ENCODE data around the gene PDE11A.

PDE11A gene

DNA sequence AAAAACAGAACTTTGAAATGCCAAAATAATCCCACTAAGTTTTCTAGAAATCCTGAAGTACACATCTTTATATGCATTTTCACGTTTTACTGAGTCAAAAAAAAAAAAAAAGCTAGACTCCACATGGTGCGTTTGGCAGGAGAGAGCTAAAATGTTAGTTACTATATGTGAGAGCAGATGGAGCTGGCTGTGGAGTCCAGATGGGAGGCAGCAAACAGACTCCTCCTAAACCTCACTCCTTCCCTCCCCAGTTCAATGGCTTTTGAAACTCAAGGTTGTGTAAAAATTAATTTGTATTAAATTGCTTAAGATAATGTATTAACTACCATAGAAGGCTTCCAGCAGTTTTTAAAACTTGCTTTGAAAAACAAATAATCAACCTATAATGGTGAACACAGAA lies 431.2 kb downstream of the PDE11A start:
- no peak overlapping the region for H3K27ac ChIP-seq
- TF ChIP-seq, protein P1, sequence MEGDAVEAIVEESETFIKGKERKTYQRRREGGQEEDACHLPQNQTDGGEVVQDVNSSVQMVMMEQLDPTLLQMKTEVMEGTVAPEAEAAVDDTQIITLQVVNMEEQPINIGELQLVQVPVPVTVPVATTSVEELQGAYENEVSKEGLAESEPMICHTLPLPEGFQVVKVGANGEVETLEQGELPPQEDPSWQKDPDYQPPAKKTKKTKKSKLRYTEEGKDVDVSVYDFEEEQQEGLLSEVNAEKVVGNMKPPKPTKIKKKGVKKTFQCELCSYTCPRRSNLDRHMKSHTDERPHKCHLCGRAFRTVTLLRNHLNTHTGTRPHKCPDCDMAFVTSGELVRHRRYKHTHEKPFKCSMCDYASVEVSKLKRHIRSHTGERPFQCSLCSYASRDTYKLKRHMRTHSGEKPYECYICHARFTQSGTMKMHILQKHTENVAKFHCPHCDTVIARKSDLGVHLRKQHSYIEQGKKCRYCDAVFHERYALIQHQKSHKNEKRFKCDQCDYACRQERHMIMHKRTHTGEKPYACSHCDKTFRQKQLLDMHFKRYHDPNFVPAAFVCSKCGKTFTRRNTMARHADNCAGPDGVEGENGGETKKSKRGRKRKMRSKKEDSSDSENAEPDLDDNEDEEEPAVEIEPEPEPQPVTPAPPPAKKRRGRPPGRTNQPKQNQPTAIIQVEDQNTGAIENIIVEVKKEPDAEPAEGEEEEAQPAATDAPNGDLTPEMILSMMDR (IDR thresholded peaks at IDR 0.05) = no peak
- TF ChIP-seq ZFX (IDR thresholded peaks at IDR 0.05; ENCODE audit: borderline replicate concordance) = no peak

DNA sequence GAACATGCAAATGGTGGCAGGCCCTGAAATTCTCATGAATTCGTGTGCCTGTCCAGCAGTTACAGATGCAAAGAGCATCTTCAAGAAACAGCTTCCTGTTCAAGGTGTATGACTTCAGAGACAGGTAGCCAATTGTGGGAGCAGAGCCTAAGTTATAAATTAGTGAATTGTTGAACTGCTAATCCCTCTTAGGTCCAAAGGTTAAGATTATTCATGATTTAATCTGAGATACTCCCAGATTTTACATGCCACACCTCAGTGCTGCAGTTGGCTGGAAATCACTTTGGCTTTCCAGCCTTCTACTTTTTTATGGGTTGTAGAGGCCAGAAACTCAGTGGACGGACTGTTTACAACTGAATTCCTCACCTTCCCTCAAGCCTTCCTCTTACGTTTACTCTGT lies 432.2 kb downstream of the PDE11A start:
- TF ChIP-seq, protein P1 (IDR thresholded peaks at IDR 0.05) = no peak
- no peak for TF ChIP-seq ZFX (IDR thresholded peaks at IDR 0.05; ENCODE audit: borderline replicate concordance)

GRCh38 chr2:177639262-177639914 lies 433.2 kb downstream of the PDE11A start:
- no peak for TF ChIP-seq ZFX (IDR thresholded peaks at IDR 0.05; ENCODE audit: borderline replicate concordance)
- TF ChIP-seq, protein P1 (IDR thresholded peaks at IDR 0.05) = no peak
- H3K27ac ChIP-seq = no peak overlapping the region

More for the DNA sequence above, 432.2 kb downstream of the PDE11A start:
- H3K27ac ChIP-seq = no peak overlapping the region

DNA sequence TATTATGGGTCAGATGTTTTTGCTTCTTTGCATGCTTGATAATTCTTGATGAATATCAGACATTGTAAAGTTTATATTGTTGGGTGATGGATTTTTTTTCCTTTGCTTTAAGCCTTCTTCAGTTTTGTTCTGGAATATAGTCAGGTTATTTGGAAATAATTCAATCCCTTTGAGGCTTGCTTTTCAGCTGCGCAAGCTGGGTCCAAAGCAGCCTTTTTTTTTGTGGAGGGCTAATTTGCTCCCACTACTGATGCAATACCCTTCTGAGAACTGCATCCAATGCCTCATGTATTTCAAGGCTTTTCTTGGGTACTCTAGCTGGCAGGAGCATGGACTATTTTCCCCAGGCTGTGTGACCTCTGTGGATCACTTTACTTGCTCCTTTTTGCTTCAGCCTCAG lies 434.1 kb downstream of the PDE11A start:
- TF ChIP-seq ZFX (IDR thresholded peaks at IDR 0.05; ENCODE audit: borderline replicate concordance) = no peak
- TF ChIP-seq, protein P1 (IDR thresholded peaks at IDR 0.05) = no peak
- H3K27ac ChIP-seq = no peak overlapping the region

DNA sequence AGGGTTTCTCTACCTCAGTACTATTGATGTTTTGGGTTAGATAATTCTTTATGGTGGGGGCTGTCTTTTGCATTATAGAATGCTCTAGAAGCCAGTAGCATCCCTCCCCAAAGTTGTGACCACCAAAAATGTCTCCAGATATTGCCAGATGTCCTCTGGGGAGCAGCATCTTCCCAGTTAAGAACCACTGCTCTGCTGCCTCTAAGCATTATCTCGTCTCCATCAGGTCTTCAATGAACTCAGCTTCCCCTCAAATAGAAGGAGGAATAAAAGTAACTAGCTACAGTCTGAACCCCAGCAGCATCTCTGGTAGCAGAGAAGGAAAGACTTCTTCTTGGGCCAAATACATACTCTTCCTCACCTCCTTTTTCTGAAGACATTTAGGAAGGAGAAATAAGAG lies 435.9 kb downstream of the PDE11A start:
- TF ChIP-seq, protein P1 (IDR thresholded peaks at IDR 0.05) = no peak
- TF ChIP-seq ZFX (IDR thresholded peaks at IDR 0.05; ENCODE audit: borderline replicate concordance) = no peak
- H3K27ac ChIP-seq = no peak overlapping the region

DNA sequence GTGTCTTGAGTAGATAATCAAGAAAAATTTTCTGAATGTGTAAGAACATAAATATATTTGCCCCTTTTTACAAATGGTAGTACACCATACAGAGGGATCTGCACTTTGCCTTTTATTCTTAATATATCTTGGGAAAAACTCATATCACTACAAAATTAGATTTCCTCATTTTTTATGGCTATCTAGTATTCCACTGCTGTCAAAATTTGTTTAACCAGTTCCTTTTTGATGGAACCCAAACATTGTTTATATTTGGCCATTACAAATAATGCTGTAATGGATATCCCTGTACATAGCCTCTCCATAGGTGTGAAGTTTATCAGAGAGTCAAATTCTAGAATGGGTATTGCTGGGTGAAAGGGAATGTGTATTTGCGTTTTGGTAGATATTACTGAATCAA lies 436.9 kb downstream of the PDE11A start:
- no peak overlapping the region for H3K27ac ChIP-seq
- TF ChIP-seq, protein P1 (IDR thresholded peaks at IDR 0.05) = no peak
- TF ChIP-seq ZFX (IDR thresholded peaks at IDR 0.05; ENCODE audit: borderline replicate concordance) = no peak

- no peak for TF ChIP-seq ZFX (IDR thresholded peaks at IDR 0.05; ENCODE audit: borderline replicate concordance)
- TF ChIP-seq, protein P1 (IDR thresholded peaks at IDR 0.05) = no peak
- no peak overlapping the region for H3K27ac ChIP-seq
Observed at GRCh38 chr2:177633910-177634294, 438.7 kb downstream of the PDE11A start.
